WTC11 (cell line): ENCODE data around the gene PRKG2. TPM values are rescaled to one million over a fixed set of nuclear protein-coding genes. Genes with fewer than 3 reads are reported as not detected.

Source experiments
- ATAC-seq: fragments of 200-7000 bp; cut with Tn5 transposase; 2 replicates; pipeline ENCODE4 v1.10.0; 2021; ENCODE audit warnings: mild to moderate bottlenecking, moderate library complexity
- CTCF ChIA-PET: fragments of 300-600 bp; sonication (Branson Sonifier 250); formaldehyde crosslinking; loops from one replicate; lab custom pipeline; 2021; ENCODE audit warnings: antibody characterized with exemption; lab: Charles Lee
- POLR2A ChIA-PET: fragments of 350-600 bp; sonication (Branson Sonifier 250); formaldehyde crosslinking; loops from one replicate; lab custom pipeline; 2021; ENCODE audit warnings: antibody characterized with exemption; lab: Charles Lee
- DNase-seq: peaks from one replicate; pipeline ENCODE4 v3.0.0; 2021; ENCODE audit warnings: low spot score
- H3K27ac Mint-ChIP-seq: 2 replicates; pipeline ENCODE4 v1.8.0; 2021; ENCODE audit warnings: mixed read lengths
- H3K27me3 Mint-ChIP-seq: 2 replicates; pipeline ENCODE4 v1.8.0; 2021; ENCODE audit warnings: low read depth, mild to moderate bottlenecking, moderate library complexity, mixed read lengths
- H3K36me3 Mint-ChIP-seq: 2 replicates; pipeline ENCODE4 v1.8.0; 2021; ENCODE audit warnings: mixed read lengths
- H3K4me1 Mint-ChIP-seq: 2 replicates; pipeline ENCODE4 v1.8.0; 2022; ENCODE audit warnings: mixed read lengths
- H3K4me3 Mint-ChIP-seq: 2 replicates; pipeline ENCODE4 v1.8.0; 2021; ENCODE audit warnings: mild to moderate bottlenecking, moderate library complexity, mixed read lengths
- H3K9me3 Mint-ChIP-seq: 2 replicates; pipeline ENCODE4 v1.8.0; 2021; ENCODE audit warnings: mixed read lengths
- ATF6 ChIP-seq: sonication (generic); formaldehyde crosslinking; IDR thresholded peaks from 2 replicates; pipeline ENCODE4 v1.8.1; 2023; ENCODE audit warnings: mild to moderate bottlenecking, missing genetic modification reagents
- CBFB ChIP-seq: sonication (generic); formaldehyde crosslinking; IDR thresholded peaks from 2 replicates; pipeline ENCODE4 v1.8.1; 2022; ENCODE audit warnings: mild to moderate bottlenecking, low read depth, missing genetic modification reagents
- CDX4 ChIP-seq: fragments of 250-450 bp; sonication (Bioruptor Pico); IDR thresholded peaks from 2 replicates; pipeline ENCODE4 v1.9.0; 2021; ENCODE audit warnings: moderate library complexity, mild to moderate bottlenecking, inconsistent platforms, borderline replicate concordance
- CREM ChIP-seq: sonication (generic); formaldehyde crosslinking; IDR thresholded peaks from 2 replicates; pipeline ENCODE4 v1.8.1; 2022; ENCODE audit warnings: mild to moderate bottlenecking, missing genetic modification reagents, moderate library complexity
- E2F1 ChIP-seq: sonication (generic); formaldehyde crosslinking; IDR thresholded peaks from 2 replicates; pipeline ENCODE4 v1.8.0; 2022; ENCODE audit warnings: mild to moderate bottlenecking, missing genetic modification reagents
- ERG ChIP-seq: fragments of 250-450 bp; sonication (Bioruptor Pico); IDR thresholded peaks from 2 replicates; pipeline ENCODE4 v1.8.0; 2021; ENCODE audit warnings: mild to moderate bottlenecking
- NFYB ChIP-seq: sonication (generic); formaldehyde crosslinking; conservative IDR thresholded peaks from 2 replicates; pipeline ENCODE4 v1.8.0; 2022; ENCODE audit warnings: low read depth, missing genetic modification reagents
- NR1H2 ChIP-seq: sonication (generic); formaldehyde crosslinking; IDR thresholded peaks from 2 replicates; pipeline ENCODE4 v1.9.0; 2021; ENCODE audit warnings: mild to moderate bottlenecking, moderate library complexity, missing genetic modification reagents
- OVOL2 ChIP-seq: fragments of 250-450 bp; sonication (Bioruptor Pico); IDR thresholded peaks from 2 replicates; pipeline ENCODE4 v1.9.0; 2021; ENCODE audit warnings: mild to moderate bottlenecking, borderline replicate concordance
- RORB ChIP-seq: fragments of 250-450 bp; sonication (Bioruptor Pico); IDR thresholded peaks from 2 replicates; pipeline ENCODE4 v1.9.0; 2021; ENCODE audit warnings: mild to moderate bottlenecking
- SMAD4 ChIP-seq: sonication (generic); formaldehyde crosslinking; IDR thresholded peaks from 2 replicates; pipeline ENCODE4 v1.8.0; 2022; ENCODE audit warnings: mild to moderate bottlenecking, missing genetic modification reagents
- SP1 ChIP-seq: sonication (generic); formaldehyde crosslinking; conservative IDR thresholded peaks from 2 replicates; pipeline ENCODE4 v1.8.1; 2022; ENCODE audit warnings: missing genetic modification reagents
- ZNF121 ChIP-seq: sonication (generic); formaldehyde crosslinking; IDR thresholded peaks from 2 replicates; pipeline ENCODE4 v1.8.0; 2023; ENCODE audit warnings: missing genetic modification reagents
- ZNF219 ChIP-seq: sonication (generic); formaldehyde crosslinking; IDR thresholded peaks from 2 replicates; pipeline ENCODE4 v1.8.0; 2023; ENCODE audit warnings: missing genetic modification reagents, mild to moderate bottlenecking, borderline replicate concordance
- ZNF263 ChIP-seq: sonication (generic); formaldehyde crosslinking; IDR thresholded peaks from 2 replicates; pipeline ENCODE4 v1.8.1; 2022; ENCODE audit warnings: low read depth, mild to moderate bottlenecking, moderate library complexity, missing genetic modification reagents
- ZNF425 ChIP-seq: fragments of 250-450 bp; sonication (Bioruptor Pico); conservative IDR thresholded peaks from 2 replicates; pipeline ENCODE4 v1.9.0; 2021; ENCODE audit warnings: mild to moderate bottlenecking
- ZNF671 ChIP-seq: fragments of 250-450 bp; sonication (Bioruptor Pico); IDR thresholded peaks from 2 replicates; pipeline ENCODE4 v1.8.0; 2021; ENCODE audit warnings: mild to moderate bottlenecking
- total RNA-seq: library from RNA; stranded (reverse); gene quantifications from 3 replicates; pipeline ENCODE4 v1.2.3, GENCODE V29; 2021
- TF ChIP-seq, protein P1 (sequence below): sonication (generic); formaldehyde crosslinking; IDR thresholded peaks from 2 replicates; pipeline ENCODE4 v1.8.0; 2023; ENCODE audit warnings: mild to moderate bottlenecking, missing genetic modification reagents
- TF ChIP-seq, protein P2 (sequence below): sonication (generic); formaldehyde crosslinking; IDR thresholded peaks from 2 replicates; pipeline ENCODE4 v1.8.1; 2022; ENCODE audit warnings: mild to moderate bottlenecking, missing genetic modification reagents, moderate library complexity, borderline replicate concordance

Gene PRKG2
- total RNA-seq, 1 experiment from 2014 or later, result 2.7 TPM

DNA sequence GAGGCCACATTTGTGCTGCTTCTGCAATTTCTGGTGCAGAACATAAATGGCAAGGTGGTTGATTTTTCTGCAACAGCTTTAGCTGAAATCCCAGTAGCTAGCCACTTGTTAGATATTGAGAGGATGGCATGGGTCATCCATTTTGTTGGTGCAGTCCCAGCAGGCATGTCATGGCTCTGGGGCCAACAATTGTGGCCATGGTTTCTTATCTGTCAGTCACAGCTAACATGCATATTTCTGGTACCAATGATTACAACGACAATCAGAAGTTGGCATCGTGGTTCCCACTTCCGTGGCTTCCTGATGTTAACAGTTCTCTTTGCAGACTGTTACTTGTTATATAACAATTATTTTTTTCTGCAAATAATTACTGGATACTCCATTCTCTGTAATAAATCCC lies 42.8 kb upstream of the PRKG2 start:
- Mint-ChIP-seq H3K4me3 (no peak overlapping the region), H3K36me3 (no peaks in the 10 kb centered on the region), H3K9me3 (no peaks in the 10 kb centered on the region), H3K27me3 (no peaks in the 10 kb centered on the region; the same call in 1 of the 2 replicates), H3K27ac (no peak overlapping the region), H3K4me1 (peaks cover 2% of the 10 kb centered on the region)
- POLR2A ChIA-PET, result no interaction called here
- CTCF ChIA-PET, result interaction anchor here (3.2 kb wide), 1 partner anchor 188 kb away, joined by 13 read pairs; no protein-coding TSS in a partner anchor
- DNase-seq (no peak), ATAC-seq (no peak)
- TF ChIP-seq ZNF219 (CRISPR knock-in tag), result no peak
- no peak for TF ChIP-seq ZNF121
- no peak for TF ChIP-seq CREM
- TF ChIP-seq ZNF671 (CRISPR knock-in tag), result no peak
- no peak for TF ChIP-seq SMAD4 (CRISPR knock-in tag)
- TF ChIP-seq E2F1 (CRISPR knock-in tag), result no peak
- TF ChIP-seq, protein P1, sequence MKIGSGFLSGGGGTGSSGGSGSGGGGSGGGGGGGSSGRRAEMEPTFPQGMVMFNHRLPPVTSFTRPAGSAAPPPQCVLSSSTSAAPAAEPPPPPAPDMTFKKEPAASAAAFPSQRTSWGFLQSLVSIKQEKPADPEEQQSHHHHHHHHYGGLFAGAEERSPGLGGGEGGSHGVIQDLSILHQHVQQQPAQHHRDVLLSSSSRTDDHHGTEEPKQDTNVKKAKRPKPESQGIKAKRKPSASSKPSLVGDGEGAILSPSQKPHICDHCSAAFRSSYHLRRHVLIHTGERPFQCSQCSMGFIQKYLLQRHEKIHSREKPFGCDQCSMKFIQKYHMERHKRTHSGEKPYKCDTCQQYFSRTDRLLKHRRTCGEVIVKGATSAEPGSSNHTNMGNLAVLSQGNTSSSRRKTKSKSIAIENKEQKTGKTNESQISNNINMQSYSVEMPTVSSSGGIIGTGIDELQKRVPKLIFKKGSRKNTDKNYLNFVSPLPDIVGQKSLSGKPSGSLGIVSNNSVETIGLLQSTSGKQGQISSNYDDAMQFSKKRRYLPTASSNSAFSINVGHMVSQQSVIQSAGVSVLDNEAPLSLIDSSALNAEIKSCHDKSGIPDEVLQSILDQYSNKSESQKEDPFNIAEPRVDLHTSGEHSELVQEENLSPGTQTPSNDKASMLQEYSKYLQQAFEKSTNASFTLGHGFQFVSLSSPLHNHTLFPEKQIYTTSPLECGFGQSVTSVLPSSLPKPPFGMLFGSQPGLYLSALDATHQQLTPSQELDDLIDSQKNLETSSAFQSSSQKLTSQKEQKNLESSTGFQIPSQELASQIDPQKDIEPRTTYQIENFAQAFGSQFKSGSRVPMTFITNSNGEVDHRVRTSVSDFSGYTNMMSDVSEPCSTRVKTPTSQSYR (CRISPR knock-in tag), result no peak
- no peak for TF ChIP-seq SP1
- no peak for TF ChIP-seq ATF6 (CRISPR knock-in tag)
- no peak for TF ChIP-seq NR1H2
- no peak for TF ChIP-seq RORB (CRISPR knock-in tag)
- no peak for TF ChIP-seq ZNF425
- no peak for TF ChIP-seq CBFB
- no peak for TF ChIP-seq CDX4 (CRISPR knock-in tag)
- no peak for TF ChIP-seq ERG (CRISPR knock-in tag)
- TF ChIP-seq OVOL2, result no peak
- no peak for TF ChIP-seq ZNF263 (CRISPR knock-in tag)
- no peak for TF ChIP-seq NFYB
- TF ChIP-seq, protein P2, sequence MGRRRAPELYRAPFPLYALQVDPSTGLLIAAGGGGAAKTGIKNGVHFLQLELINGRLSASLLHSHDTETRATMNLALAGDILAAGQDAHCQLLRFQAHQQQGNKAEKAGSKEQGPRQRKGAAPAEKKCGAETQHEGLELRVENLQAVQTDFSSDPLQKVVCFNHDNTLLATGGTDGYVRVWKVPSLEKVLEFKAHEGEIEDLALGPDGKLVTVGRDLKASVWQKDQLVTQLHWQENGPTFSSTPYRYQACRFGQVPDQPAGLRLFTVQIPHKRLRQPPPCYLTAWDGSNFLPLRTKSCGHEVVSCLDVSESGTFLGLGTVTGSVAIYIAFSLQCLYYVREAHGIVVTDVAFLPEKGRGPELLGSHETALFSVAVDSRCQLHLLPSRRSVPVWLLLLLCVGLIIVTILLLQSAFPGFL, result no peak
